ENCODE measurements around the gene CPT1C. TPM values are rescaled to one million over a fixed set of nuclear protein-coding genes. Genes with fewer than 3 reads are reported as not detected.

CPT1C gene
- total and polyA plus RNA-seq, 2 of the 8 experiments (the other 6 are each of a cell fraction or from before 2014, with no cell fraction given) = 79.6 to 91.8 TPM

- TF ChIP-seq, protein P1, sequence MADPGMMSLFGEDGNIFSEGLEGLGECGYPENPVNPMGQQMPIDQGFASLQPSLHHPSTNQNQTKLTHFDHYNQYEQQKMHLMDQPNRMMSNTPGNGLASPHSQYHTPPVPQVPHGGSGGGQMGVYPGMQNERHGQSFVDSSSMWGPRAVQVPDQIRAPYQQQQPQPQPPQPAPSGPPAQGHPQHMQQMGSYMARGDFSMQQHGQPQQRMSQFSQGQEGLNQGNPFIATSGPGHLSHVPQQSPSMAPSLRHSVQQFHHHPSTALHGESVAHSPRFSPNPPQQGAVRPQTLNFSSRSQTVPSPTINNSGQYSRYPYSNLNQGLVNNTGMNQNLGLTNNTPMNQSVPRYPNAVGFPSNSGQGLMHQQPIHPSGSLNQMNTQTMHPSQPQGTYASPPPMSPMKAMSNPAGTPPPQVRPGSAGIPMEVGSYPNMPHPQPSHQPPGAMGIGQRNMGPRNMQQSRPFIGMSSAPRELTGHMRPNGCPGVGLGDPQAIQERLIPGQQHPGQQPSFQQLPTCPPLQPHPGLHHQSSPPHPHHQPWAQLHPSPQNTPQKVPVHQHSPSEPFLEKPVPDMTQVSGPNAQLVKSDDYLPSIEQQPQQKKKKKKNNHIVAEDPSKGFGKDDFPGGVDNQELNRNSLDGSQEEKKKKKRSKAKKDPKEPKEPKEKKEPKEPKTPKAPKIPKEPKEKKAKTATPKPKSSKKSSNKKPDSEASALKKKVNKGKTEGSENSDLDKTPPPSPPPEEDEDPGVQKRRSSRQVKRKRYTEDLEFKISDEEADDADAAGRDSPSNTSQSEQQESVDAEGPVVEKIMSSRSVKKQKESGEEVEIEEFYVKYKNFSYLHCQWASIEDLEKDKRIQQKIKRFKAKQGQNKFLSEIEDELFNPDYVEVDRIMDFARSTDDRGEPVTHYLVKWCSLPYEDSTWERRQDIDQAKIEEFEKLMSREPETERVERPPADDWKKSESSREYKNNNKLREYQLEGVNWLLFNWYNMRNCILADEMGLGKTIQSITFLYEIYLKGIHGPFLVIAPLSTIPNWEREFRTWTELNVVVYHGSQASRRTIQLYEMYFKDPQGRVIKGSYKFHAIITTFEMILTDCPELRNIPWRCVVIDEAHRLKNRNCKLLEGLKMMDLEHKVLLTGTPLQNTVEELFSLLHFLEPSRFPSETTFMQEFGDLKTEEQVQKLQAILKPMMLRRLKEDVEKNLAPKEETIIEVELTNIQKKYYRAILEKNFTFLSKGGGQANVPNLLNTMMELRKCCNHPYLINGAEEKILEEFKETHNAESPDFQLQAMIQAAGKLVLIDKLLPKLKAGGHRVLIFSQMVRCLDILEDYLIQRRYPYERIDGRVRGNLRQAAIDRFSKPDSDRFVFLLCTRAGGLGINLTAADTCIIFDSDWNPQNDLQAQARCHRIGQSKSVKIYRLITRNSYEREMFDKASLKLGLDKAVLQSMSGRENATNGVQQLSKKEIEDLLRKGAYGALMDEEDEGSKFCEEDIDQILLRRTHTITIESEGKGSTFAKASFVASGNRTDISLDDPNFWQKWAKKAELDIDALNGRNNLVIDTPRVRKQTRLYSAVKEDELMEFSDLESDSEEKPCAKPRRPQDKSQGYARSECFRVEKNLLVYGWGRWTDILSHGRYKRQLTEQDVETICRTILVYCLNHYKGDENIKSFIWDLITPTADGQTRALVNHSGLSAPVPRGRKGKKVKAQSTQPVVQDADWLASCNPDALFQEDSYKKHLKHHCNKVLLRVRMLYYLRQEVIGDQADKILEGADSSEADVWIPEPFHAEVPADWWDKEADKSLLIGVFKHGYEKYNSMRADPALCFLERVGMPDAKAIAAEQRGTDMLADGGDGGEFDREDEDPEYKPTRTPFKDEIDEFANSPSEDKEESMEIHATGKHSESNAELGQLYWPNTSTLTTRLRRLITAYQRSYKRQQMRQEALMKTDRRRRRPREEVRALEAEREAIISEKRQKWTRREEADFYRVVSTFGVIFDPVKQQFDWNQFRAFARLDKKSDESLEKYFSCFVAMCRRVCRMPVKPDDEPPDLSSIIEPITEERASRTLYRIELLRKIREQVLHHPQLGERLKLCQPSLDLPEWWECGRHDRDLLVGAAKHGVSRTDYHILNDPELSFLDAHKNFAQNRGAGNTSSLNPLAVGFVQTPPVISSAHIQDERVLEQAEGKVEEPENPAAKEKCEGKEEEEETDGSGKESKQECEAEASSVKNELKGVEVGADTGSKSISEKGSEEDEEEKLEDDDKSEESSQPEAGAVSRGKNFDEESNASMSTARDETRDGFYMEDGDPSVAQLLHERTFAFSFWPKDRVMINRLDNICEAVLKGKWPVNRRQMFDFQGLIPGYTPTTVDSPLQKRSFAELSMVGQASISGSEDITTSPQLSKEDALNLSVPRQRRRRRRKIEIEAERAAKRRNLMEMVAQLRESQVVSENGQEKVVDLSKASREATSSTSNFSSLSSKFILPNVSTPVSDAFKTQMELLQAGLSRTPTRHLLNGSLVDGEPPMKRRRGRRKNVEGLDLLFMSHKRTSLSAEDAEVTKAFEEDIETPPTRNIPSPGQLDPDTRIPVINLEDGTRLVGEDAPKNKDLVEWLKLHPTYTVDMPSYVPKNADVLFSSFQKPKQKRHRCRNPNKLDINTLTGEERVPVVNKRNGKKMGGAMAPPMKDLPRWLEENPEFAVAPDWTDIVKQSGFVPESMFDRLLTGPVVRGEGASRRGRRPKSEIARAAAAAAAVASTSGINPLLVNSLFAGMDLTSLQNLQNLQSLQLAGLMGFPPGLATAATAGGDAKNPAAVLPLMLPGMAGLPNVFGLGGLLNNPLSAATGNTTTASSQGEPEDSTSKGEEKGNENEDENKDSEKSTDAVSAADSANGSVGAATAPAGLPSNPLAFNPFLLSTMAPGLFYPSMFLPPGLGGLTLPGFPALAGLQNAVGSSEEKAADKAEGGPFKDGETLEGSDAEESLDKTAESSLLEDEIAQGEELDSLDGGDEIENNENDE (IDR thresholded peaks at IDR 0.05; ENCODE audit: insufficient replicate concordance, low read length) = no peak
- TF ChIP-seq CREB1 (IDR thresholded peaks at IDR 0.05) (peak; percentile 90), ASH2L (IDR thresholded peaks at IDR 0.05; ENCODE audit: low read length) (no peak), SP4 (IDR thresholded peaks at IDR 0.05; ENCODE audit: low read length) (peak; percentile 97), RAD21 (IDR thresholded peaks at IDR 0.05 in 1 of 2, conservative IDR thresholded peaks at IDR 0.05 in 1 of 2; ENCODE audit: low read depth in 2 of 2, low read length in 2 of 2) (no peak), RNF2 (IDR thresholded peaks at IDR 0.05; ENCODE audit: borderline replicate concordance, low read depth, low read length, missing control alignments, poor library complexity, severe bottlenecking) (no peak)
- TF ChIP-seq, protein P2, sequence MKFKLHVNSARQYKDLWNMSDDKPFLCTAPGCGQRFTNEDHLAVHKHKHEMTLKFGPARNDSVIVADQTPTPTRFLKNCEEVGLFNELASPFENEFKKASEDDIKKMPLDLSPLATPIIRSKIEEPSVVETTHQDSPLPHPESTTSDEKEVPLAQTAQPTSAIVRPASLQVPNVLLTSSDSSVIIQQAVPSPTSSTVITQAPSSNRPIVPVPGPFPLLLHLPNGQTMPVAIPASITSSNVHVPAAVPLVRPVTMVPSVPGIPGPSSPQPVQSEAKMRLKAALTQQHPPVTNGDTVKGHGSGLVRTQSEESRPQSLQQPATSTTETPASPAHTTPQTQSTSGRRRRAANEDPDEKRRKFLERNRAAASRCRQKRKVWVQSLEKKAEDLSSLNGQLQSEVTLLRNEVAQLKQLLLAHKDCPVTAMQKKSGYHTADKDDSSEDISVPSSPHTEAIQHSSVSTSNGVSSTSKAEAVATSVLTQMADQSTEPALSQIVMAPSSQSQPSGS (IDR thresholded peaks at IDR 0.05; ENCODE audit: low read length) = peak; percentile 20; the same call in 1 of the 2 replicates
Measured at GRCh38 chr19:49676784-49677230, 14.1 kb upstream of the CPT1C start (continued).

Measured in H1 (cell line).